HG02943 (cell line): Measurements from ENCODE around the gene RTKN2.

Source experiments
- ATAC-seq: cut with Tn5 transposase; IDR thresholded peaks from one replicate; pipeline ENCODE4 v1.9.1; 2021; ENCODE audit warnings: mild to moderate bottlenecking, low read depth, moderate library complexity; ENCODE audit not compliant: unreplicated experiment

The RTKN2 gene

DNA sequence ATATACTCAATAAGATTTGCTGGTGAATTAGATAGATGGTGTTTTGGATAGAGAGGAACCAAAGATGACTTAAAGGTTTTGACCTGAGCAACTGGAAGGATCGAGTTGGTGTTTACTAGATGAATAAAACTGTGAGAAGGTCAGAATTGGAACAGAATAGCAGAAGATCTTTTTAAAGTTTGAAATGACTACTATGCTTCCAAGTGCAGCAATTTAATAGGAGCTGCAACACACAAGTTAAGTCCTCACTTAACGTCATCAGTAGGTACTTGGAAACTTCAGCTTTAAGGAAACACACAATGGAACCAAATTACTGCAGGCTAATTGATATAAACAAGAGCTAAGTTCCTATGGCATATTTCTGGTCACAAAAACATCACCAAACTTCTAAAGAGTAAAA lies 86.5 kb downstream of the RTKN2 start:
- ATAC-seq: no peak

DNA sequence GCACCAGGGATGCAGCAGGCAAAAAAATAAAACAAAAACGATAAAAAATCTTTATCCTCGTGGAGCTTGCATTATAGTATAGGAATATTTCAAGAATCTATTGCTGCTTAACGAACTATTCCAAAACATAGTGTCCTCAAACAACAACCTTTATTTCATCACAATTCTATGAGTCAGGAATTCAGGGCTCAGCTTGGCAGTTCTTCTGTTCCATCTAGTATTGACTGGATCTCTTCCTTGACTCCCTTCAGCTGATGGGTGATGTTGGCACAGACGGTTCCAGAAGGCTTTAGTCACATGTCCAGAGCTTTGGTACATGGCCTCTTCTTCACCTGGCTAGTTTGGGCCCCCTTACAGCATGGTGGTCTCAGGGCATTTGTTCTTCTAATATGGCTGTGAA lies 88.0 kb downstream of the RTKN2 start:
- no peak for ATAC-seq

DNA sequence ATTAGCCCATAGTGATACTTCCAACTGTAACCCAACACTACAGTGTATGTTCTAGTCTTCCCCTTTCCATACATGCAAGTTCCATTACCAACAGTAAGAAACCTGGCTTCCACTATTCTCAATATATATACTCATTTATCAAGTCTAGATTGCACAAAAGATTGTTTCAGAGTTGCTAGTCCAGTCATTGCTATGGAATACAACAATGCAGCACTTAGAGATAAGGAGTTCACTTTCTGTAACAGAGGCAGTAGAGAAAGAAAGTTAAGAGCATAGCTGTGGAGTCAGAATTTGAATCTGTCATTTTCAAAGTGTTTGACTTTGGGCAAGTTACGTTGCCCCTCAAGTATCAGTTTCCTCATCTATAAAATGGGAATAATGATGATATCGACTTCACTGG lies 90.1 kb downstream of the RTKN2 start:
- ATAC-seq: no peak

DNA sequence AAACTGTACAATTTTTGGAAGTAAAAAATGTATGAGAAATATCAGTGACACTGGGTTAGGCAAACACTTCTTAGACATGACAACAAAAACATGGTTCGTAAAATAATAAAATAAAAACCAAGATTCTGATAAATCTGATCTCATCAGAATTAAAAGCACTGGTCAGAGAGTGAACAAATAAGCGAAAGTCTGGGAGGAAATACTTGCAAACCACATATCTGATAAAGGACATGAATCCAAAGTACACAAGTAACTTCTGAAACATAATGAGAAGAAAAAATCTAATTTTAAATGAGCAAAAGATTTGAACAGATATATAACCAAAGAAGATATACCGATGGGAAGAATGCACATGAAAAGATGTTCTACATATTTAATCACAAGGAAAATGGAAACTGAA lies 91.5 kb downstream of the RTKN2 start:
- ATAC-seq: no peak

DNA sequence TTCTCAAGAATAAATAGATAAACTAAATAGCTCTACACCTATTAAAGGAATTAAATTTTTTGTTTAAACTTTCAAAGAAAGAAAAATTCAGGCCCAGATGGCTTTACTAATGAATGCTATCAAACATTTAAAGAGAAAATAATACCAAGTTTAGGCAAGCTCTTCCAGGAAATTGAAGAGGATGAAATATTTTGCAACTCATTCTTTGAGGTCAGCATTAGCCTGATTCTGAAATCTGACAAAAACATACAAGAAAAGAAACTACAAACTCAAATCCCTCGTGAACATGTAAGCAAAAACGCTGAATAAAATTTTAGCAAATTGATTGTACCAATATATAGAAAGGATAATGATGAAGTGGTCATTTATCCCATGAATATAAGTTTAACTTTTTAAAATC lies 93.4 kb downstream of the RTKN2 start:
- no peak for ATAC-seq

DNA sequence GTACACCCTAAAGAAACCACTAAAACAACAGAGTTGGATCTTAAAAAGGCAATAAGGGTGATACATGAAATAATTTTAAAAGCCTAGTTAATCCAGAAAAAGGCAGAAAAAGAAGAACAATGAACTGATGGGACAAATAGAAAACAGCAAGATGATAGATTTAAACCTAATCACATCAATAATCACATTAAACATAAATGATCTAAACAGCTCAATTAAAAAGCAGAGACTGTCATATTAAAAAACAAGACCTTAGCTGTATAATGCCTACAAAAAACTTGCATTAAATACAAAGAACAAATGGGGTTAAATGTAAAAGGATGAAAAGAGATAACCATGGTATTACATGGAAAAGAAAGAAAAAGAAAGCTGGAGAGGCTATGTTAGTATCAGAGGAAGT lies 96.2 kb downstream of the RTKN2 start:
- ATAC-seq: no peak

DNA sequence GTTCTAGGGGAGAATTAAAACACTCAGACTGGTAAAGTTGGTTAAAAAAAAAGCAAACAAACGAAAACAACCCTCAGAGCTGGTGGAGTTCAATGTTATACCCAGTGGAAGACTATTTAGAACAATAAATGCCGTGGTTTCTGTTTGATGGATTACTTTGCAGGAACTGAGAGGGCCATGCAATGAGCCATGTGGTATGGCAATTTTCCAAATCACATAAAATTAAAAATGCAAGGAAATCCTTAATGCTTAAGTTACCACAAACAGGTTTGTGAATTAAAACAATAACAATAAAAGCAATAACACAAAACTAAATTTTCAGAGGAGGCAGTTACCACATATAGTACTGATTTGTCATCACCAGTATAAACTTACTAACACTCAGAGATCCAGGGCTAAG lies 96.9 kb downstream of the RTKN2 start:
- ATAC-seq: no peak

DNA sequence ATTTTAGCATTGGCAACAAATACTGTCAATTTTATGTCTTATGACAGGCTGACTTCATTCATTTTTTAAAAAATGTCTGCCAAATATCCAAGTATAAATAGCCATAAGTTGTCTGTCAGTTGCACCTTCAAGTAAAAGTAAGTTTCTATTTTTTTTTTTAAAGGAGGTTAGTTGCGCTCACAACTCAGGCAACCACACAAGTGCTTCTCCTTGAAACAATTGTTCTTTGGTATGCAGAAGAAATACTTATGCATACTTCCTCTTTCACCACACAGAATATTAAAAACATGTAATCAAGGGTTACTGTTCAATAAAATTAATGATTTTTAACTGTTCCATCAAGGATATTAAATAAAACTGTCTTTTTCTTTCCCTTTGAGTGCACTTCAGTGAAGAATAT lies 97.9 kb downstream of the RTKN2 start:
- ATAC-seq: no peak

DNA sequence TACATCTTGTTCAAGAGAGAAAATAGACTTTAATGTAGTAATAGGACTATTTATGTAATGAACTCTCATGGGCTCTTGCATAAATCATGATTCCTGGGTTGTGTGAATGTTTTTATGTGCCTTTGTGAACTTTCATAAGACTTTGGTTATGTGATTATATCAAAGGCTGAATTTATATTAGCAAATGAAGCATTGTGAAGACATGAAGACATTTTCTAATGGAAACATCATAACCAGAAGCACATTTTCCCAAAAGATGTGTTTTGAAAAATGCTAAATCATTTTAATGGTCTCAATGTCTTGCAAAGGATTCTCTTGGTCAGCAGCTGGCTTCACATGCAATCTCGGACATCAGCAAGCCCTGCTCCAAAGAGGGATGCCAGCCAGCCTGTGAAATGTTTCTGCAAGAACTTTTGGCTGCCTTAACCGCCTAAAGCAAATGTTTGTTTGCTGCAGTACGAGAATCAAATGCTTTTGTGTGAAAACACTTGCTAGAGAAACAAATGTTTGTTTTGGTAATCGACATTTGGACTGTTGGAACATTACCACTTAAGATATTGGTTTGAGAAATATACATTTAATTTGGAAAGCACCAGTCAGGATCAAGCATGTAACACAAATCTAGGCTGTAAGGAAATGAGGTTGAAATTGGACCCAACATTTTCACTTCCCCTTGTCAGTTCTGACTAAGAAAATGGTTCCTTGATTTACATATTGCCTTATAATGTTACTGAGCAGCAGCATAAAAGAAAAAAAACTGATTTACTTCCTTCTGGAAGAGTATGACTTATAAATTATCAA lies 102.1 kb downstream of the RTKN2 start:
- peak; percentile 97 for ATAC-seq

DNA sequence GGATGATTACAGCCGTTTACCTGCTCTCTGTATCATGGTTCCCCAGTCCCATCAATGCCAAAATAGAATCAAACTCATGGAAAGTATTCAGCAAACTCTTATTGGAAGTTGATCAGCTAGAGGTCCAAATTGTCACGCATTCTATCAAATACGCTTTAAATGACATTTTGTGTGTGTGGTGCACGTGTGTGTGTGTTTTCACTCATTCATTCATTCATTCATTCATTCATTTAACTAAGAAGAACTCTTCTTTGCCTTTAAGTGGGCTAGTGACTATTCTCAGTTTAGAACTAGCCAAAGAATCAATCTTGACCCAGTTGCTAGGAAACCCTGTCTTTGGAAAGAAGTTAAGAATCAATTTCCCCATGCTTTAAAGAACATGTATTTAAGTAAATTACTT lies 102.8 kb downstream of the RTKN2 start:
- no peak for ATAC-seq

DNA sequence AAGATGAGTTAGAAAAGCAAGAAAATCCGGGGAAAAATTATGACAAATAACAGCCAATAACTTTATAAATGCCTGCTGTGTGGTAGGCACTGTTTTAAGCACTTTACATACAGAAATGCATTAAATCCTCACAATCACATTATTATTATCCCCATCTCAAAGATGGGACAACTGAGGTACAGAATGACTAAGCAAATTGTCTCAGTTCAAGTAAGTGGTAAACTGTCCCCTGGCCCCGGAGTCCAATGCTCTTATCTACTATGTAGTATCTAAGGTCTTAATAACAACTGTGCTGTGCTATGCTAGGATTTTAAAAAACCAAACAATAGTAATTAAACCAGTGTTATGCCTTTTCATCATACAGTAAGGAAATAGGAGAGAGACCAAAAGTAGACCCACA lies 105.6 kb downstream of the RTKN2 start:
- no peak for ATAC-seq

DNA sequence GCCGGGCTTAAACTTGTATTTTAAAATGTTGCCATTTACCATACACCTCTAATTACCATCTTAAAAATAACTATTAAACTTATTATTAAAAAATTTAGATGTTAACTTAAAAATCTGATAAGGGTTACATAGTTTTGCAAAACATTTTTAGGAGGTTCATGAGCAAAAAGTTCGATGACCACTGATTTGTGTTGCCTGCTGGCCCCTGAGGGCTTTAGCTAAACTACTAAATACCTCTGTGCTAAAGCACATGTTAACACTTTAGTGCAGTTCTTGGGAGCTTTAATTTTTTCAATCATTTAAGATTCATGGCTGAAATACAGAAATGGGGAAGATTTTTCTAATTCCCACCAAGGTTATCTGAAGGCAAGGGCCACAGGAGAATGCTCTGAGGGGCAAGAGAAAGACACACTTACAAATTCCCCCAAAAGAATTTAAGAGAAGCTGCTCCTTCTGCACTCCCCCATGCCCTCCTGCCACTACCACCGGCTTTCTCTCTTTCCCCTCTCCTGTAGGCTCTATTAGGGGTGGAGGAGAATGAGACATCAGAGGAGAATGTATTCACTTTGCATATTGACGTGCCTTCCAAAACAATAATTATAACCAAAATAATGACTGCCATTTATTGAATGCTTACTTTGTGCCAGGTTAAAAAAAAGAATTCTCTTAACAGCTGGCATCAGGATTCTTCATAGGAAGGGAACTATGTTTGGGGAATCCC lies 106.2 kb downstream of the RTKN2 start:
- no peak for ATAC-seq

DNA sequence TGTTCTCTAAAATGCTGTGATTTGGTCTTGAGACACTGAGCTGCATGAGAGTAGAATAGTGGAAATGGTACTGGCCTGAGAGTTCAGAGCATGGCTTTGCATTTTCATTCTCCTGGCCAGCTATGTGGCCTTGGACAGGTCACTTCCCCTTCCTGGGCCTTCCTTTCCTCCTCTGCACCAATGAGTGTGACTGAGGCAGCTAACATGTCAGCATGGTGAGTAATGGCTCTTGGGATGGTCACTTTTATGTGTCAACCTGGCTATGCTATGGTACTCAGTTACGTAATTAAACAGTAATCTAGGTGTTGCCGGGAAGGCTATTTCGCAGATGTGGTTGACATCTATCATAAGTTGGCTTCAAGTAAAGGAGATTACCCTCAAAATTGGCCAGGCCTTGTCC lies 109.3 kb downstream of the RTKN2 start:
- no peak for ATAC-seq

DNA sequence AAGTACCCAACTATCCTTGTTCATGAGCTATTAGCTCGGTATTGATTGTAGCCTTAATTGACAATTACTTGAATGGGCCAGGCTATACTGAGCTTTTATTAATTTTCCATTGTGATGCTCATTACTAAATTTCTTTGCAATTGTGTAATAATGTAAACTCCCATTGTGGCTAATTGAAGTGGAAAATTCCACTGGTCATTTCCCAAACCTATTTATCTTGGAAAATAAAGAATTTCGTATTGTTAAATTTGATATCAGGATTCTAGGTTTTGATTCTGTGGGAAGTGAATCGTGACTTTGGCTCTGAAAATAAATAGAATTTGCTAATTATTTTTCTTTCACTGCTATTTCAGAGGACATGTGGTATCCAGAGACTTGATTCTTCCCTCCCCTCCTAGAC lies 111.0 kb downstream of the RTKN2 start:
- ATAC-seq: no peak

DNA sequence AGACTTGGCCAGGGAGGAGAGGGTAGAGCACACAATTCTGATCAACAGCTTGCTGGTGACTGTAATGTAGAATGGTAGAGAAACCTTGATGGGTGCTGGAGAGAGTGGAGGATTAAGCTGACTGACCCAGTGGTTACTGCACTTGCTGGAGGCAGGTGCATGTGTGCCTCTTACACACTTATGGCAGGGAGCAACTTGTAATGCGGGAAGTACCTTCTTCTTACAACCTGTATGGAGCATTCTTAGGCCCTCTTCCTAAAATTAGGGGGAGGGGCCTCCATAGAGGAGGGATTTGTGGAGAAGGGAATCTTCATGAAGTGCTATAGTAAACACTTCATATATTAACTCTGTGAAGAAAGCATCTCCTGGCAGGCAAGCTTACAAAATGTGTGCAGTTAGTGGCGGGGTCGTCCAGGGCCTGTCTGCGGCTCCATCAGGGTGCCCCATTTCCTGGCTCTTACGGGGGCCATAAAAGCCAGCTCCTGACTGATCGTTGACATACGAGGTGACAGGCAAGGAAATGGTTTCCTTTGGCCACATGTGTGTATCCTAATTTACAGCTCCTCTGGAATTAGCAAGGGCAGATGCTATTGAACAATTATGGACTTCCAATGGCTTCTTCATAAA lies 113.5 kb downstream of the RTKN2 start:
- ATAC-seq: no peak

DNA sequence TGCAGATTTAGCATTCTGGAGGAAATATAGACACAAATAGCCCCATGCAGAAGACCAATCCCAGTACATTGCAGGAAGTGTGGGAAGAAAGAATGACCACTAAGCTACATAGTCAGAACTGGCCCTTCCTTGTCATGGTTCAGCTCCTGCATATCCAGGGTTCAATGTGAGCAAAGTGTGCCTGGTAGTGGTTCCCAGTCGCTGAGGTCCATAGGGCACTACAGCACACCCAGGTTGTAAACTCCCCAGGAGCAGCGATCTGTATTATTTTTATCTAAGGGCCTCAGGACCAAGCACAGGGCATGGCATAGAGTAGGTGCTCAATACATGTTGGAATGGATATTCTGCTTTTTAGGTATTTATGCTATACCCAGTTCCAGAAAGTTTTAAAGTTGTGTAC lies 114.4 kb downstream of the RTKN2 start:
- ATAC-seq: no peak

DNA sequence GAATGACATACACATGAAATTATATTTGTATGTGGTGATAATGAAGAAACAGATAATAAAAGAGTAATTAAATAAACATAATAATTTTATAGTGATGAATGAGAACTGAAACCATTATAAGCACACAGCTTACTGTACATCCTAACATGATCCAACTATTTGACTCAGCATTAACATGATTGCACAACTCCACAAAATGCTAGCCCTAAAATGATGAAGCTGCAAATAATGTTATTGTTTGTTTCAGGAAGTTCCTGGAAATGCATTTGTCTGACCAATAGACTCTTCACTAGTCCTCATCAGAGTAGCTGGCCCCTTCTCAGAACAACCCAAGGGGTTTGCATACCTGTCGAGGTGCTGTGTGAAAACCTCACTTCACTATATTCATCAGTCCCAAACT lies 115.5 kb downstream of the RTKN2 start:
- ATAC-seq: no peak

DNA sequence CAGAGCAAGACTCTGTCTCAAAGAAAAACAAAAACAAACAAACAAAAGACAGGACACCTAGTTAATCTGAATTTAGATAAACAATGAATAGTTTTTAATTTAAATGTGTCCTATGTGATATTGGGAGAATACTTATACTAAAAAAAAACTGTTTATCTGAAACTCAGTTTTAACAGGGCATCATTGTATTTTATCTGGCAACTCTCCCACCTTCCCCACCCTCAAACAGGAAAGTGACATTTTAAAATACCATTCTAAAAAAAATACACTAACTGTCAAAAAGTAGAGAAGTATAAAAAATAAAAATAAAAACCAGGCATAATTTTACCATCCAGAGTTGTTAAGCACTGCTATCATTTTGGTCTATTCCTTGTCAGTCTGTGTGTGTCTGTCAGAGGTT lies 119.0 kb downstream of the RTKN2 start:
- no peak for ATAC-seq

DNA sequence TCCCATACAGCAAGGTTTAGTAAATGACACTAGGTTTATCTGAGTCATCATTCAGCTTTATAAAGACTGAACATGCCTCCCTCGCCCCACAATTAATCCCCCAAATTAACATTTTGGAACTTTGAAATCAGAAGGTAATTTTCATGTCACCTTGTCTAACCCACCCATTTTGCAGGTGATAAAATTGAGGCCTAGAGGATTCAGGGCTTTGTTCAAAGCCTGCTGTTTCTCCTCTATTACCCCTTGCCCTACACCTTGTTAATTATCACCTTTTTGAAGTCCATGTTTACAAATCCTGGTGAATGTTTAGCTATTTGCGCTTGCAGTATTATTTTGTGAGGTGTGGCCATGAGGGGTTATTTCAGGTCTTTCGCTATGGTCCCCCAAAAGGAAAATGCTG lies 120.5 kb downstream of the RTKN2 start:
- ATAC-seq: no peak

DNA sequence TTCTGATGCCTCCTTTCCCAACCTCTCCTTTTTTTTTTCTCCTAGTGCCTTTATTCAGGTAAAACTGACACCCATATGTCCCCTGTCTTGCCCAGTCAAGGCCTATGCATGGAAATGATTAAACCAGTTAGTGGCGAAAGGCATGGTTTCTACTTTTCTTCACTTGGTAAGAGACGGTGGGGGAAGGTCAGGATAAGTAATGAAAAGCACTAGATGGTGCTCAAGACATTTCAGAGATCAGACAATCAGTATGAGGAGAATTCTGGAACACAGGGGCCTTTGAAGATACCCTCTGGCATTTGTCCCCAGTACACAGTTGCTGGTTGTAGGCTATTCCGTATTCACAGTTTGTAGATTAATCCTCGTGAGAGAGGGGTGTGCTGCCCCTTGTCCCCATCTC lies 121.2 kb downstream of the RTKN2 start:
- ATAC-seq: no peak

DNA sequence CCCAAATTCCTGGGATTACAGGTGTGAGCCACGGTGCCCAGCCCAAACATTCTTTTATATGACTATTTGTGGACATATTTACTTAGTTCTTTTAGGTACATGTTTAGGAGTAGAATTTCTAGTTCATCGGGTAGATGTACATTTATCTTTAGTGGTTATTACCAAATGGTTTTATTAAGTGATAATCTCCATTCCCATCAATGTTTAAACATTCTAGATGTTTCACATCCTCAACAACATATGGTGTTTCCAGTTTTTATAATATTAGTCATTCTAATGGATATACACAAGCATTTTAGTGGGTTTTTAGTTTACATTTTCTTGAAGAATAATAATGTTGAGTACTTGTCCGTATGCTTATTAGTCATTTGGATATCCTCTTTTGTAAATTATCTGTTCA lies 131.7 kb downstream of the RTKN2 start:
- ATAC-seq: no peak

DNA sequence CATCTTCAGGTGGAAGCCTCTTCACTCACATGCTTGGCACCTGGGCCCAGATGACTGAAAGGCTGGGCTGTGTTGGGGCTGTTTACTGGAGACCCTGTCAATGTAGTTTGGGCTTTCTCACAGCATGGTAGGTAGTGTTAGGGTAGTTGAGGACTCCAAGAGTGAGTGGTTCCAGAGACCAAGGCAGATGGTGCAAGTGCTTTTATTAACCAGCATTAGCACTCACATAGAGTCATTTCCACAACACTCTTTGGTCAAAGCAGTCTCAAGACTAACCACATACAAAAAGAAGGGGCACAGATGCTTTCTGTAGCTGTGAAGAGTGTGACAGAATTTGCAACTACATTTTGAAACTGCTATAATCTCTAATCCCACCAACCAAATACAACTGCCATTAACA lies 135.0 kb downstream of the RTKN2 start:
- peak; percentile 83 for ATAC-seq
